Astrocyte of the hippocampus (primary cell): ENCODE results near the gene ZXDC.

Source experiments
- DNase-seq: peaks from one replicate; pipeline ENCODE4 v3.0.0; 2011; ENCODE audit warnings: low read depth, low spot score

ZXDC gene

DNA sequence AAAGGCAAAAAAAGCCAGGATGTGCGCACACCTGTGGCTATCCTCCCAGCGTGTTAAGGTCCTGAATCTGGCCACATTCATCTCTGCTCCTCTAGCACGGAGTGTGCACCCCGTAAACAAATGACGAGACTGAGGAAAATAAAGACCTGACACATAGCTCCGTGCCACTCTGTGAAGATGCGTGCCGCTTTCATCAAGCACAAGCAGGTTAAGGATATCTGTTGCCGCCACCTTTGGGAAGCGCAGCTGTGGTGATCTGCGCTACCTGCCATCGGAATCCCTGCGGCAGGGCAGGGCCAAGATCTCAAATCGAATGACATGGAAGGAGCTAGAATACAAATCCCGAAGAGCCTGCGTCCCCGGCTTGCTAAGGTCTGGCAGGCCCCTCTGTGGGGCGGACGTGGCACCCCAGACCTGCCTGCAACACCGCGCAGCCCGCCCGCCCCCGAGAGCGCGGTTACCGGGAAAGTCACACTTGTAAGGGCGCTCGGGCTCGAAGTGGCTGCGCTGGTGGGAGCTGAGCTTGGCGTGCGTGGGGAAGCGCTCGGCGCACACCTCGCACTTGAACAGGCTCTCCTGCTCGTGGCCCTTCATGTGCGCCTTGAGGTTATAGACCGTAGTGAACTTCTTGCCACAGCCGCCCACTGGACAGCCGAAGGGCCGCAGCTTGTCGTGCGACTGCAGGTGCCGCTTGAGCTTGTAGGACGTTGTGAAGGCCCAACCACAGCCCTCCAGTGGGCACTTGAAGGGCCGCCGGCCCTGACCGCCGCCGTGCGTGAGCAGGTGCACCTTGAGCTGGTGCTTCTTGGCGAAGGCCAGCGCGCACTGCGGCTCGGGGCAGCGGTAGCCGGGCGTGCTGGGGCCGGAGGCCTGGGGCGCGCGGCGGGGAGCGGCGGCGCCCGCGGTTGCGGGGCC, 936 bp downstream of the ZXDC start:
- no peak for DNase-seq

DNA sequence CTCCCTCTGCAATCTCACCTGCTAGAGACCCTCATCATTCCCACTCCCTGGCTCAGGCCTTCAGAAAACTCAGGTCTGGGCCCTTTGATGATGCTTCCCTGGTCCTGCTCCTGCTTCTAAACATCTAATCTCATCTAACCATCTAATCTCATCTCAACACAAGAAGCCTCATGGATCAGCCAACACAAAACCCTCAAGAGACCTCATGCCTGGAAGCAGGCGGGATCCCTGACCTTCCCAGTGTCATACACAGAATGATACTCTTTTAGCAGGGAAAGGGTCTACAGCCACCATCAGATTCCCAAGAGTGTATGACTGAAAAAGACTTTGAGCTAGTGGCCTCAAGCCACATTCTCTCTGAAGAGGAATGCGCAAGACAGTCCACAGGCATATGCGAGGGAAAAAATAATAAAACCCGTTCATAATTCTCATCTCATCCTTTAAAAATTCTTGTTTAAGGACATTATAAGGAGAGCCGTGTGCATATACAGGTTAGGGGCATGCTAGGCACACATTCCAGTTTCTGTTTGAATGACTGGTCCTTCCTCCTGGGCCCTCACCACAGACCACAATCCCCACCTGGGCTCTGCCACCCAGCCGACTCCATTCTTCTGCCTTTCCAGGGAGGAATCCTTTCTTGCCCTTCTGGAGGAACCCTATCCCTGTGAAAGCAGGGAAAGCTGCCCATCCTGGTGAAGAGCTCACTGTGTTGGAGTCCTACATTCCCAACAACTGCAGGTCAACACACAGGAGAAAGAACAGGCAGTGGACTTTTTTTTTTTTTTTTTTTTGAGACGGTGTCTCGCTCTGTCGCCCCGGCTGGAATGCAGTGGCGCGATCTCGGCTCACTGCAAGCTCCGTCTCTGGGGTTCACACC, 2.2 kb downstream of the ZXDC start:
- peak; percentile 27 for DNase-seq

- peak; percentile 82 for DNase-seq
These were observed 3.2 kb downstream of the ZXDC start for GRCh38 chr3:126472277-126473006.

GRCh38 chr3:126469479-126469878, 6.2 kb downstream of the ZXDC start:
- no peak for DNase-seq

DNA sequence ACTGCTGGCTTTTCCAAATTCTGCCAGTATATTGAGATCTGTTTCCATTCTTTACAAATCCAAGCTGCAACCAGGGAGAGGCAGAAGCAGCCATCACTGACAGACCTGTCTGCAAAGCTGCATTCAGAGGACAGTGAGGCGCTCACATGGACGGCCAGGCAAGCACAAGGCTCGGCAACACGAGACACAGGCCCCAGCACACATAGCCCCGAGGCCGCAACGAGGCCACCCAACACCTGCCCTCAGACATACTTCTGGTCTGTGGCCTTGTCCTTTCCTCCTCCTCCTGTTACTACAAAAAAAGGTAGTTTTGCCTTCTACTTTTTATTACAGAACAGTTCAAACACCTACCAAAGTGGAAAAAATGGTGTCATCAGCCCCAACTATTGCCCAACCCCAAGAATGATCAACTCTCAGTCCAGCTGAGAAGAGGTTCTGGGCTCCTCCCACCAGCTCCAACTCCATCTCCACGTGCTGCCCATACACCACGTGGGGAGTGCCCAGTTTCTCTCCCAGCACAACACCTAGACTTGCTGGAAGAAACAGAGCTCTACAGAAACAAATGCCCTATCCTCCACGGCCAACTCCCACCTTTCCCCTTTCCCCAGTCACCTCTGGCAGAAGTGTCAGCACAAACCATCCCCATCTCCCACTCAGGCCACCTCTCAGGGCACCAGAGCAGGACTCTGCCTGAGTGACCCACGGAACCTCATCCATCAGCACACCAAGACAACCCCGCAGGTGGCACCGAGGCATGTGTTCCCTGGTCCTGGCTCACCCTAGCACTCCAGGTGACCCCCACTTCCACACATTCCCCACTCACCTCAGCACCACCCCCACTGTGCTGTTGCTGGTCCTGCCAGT, 7.4 kb downstream of the ZXDC start:
- no peak for DNase-seq

DNA sequence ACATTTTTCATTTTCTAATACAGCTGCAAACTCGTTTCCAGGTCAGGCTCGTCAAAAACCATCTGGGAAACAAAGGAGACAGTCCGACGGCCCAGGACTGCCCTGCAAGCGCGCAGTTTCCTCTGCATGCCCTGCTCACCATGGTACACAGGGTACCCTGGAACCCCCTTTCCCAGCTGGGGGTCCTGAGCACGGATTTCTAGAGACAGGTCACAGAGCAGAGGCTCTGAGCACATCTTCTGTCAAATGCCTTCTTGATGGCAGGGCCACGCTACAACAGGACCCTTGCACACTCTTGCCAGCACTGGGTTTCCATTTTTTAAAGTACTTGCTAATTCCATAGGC, 8.1 kb downstream of the ZXDC start:
- DNase-seq = no peak

GRCh38 chr3:126466886-126467610, 8.6 kb downstream of the ZXDC start:
- no peak for DNase-seq

DNA sequence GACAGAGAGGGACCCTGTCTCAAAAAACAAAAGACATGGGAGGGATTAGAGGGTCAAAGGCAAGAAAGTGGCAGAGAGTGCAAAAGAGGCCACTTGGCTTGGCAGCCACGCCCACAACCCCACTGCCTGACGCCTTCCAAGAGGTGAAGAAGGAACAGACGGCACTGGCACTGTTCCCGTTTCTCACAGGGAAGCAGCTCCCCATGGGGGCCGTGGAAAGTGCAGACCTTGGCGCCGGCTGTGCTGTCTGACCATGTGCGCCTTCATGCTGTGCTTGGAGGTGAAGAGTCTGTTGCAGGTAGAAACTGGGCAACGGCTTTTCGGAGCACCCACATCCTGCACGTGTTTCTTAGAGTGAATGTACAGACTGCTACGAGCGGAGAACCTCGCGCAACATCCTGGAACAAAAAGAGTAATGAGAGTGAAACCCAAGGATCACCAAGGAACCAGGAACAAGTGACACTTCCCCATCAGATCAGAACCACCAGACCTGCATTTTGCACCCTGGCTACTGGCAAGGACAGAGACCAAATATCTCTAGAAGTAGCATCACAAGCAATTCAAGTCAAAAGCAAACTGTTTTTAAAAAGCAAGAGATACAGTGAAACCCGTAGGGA, 9.7 kb downstream of the ZXDC start:
- DNase-seq = no peak

DNA sequence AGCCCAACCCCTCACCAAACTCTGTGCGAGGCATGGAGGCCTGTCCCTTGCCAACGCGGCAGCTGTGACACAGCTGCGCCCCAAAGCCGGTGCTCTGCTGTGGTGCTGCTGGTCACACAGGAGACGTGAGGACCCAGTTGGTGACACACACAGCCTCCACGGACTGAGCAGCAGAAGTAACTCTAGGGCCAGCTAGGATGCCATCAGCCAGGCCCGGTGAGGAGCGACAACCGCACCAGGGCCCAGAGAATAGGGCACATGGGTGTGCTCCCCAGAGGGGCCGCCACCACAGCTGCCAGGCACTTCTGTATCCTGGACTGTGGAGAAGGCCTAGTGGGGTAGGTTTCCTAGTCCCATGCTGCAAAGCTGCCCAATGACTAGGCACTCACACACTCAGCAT, 10.7 kb downstream of the ZXDC start:
- DNase-seq = no peak

GRCh38 chr3:126464494-126464893, 11.2 kb downstream of the ZXDC start:
- DNase-seq = no peak

DNA sequence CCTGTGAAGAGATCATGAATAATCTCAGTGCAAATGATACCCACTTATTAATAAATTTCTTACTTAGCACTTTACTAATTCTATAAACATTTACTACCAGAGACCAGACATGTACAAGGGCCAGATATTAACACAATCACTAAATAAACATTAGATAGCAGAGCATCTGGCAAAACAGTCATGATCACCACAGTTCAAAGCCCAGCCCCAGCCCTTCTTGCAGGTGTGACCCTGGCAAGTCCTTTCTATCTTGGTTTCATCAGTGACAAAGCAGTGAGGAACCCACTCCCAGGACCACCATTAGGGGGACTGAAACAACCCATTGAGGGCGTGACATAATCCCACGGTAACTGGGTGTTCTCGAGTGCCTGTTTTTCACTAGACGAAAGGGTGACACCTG, 11.6 kb downstream of the ZXDC start:
- no peak for DNase-seq

DNA sequence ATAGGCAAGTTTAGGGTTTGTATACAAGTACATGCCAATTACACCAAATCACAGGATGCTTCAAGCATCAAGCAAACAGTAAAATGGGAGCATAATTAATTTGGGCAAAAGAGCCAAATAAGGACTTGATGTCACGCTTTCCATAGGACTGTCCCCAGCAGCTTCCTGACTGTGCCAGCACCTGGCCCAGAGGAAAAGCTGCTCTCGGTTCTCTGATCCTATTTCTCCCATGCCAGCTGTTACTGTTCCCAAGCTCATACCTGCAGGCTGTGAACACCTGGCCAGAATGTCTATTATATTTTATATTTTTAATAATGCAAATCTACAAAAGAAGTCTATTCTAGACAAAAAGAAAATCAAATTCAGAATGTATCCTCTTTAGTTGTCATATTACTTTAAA, 12.2 kb downstream of the ZXDC start:
- no peak for DNase-seq

DNA sequence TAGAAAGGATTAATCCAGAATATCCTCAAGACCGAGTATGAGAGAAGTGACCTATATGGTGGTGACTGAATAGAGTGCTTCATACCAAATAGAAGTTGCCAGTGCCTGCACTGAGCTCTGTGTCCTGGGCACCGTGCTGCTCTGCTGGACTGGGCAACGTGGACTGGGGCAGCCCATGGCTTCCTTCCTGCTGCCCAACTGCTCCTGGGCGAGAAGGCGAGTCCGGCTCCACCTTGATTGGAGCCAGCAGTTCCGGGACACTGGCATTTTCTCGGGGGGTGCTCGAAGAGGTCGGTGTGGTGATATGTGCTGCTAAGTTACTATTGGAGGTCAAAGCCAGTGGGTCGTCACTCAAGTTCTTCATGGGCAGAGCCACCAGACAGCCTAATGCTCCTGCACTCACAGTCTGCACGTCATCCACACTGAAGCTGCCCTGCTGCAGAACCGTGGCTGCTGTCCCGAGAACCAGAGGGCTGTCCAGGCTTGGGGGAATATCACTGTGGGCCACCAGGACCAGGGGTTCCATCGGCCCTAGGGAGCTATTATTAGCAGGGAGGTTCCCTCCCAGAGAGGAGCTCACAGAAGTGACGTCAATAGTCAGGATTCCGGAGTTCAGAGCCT, 14.1 kb downstream of the ZXDC start:
- DNase-seq = no peak

DNA sequence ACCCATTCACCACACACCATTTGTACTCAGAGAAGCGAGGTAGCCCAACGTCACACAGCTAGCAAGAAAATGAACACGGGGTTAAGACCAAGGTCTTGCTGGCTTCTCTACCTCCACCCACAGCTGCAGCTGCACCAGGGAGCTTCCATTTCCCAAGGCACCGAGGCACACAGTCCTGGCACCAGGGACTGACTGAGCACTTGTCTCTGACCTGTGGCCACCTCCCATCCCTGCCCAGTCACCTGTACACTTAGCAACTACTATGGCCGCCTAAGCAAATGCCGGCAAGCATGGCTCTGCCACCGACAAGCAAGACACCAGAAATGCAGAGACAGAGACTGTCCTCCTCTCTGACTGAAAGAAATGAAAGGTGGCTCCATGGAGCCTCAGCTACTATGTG, 15.3 kb downstream of the ZXDC start:
- DNase-seq = no peak

- DNase-seq = no peak
These were observed 15.9 kb downstream of the ZXDC start for GRCh38 chr3:126459763-126460127.

- DNase-seq = no peak
These were observed 16.5 kb downstream of the ZXDC start for GRCh38 chr3:126459111-126459762.

- DNase-seq = no peak
These were observed 18.8 kb downstream of the ZXDC start for GRCh38 chr3:126456766-126457388.

- no peak for DNase-seq
These were observed 19.5 kb downstream of the ZXDC start for GRCh38 chr3:126456211-126456610.
